HG02588 (cell line): ENCODE data around the gene SPDYE2.
"Not testable (repeated sequence)": the region's sequence is repeated elsewhere in the genome, so short reads cannot be mapped to it uniquely, and the experiment has no call there.

Experiments
- ATAC-seq: cut with Tn5 transposase; IDR thresholded peaks from one replicate; pipeline ENCODE4 v1.9.1; 2021; ENCODE audit warnings: mild to moderate bottlenecking, moderate library complexity; ENCODE audit not compliant: unreplicated experiment

Gene SPDYE2

GRCh38 chr7:102535062-102535615 lies 15.9 kb upstream of the SPDYE2 start:
- ATAC-seq = not testable (repeated sequence)

GRCh38 chr7:102540604-102541003 lies 10.4 kb upstream of the SPDYE2 start:
- ATAC-seq = not testable (repeated sequence)

- not testable (repeated sequence) for ATAC-seq
Observed at GRCh38 chr7:102542083-102542482, 8.9 kb upstream of the SPDYE2 start.

- ATAC-seq = not testable (repeated sequence)
Observed at GRCh38 chr7:102542771-102543170, 8.3 kb upstream of the SPDYE2 start.

- not testable (repeated sequence) for ATAC-seq
Observed at GRCh38 chr7:102543596-102543995, 7.4 kb upstream of the SPDYE2 start, which contains the start of gene UPK3BL2. Gene UPK3BL2, minus strand, starts transcription at chr7:102543696. Its CDS starts 60 bp downstream, at chr7:102543636.

GRCh38 chr7:102544372-102544771 lies 6.7 kb upstream of the SPDYE2 start:
- ATAC-seq = not testable (repeated sequence)

GRCh38 chr7:102545288-102545687 lies 5.7 kb upstream of the SPDYE2 start:
- not testable (repeated sequence) for ATAC-seq

- ATAC-seq = peak; percentile 75
Observed at GRCh38 chr7:102546353-102546752, 4.7 kb upstream of the SPDYE2 start.

- not testable (repeated sequence) for ATAC-seq
Observed at GRCh38 chr7:102568620-102569019, 17.6 kb downstream of the SPDYE2 start.

GRCh38 chr7:102572261-102573239 lies 21.5 kb downstream of the SPDYE2 start, which contains the start of gene POLR2J3:
Gene POLR2J3, minus strand, starts transcription at chr7:102572583. Its CDS starts 62 bp downstream, at chr7:102572521.
- ATAC-seq = peak; percentile 96

- ATAC-seq = not testable (repeated sequence)
Observed at GRCh38 chr7:102574607-102575006, 23.6 kb downstream of the SPDYE2 start.

- ATAC-seq = not testable (repeated sequence)
Observed at GRCh38 chr7:102576363-102576762, 25.3 kb downstream of the SPDYE2 start.

GRCh38 chr7:102577315-102578240 lies 26.6 kb downstream of the SPDYE2 start:
- not testable (repeated sequence) for ATAC-seq

- not testable (repeated sequence) for ATAC-seq
Observed at GRCh38 chr7:102578486-102578885, 27.5 kb downstream of the SPDYE2 start.

- not testable (repeated sequence) for ATAC-seq
Observed at GRCh38 chr7:102581722-102582121, 30.7 kb downstream of the SPDYE2 start.

GRCh38 chr7:102583495-102583894 lies 32.5 kb downstream of the SPDYE2 start:
- not testable (repeated sequence) for ATAC-seq

GRCh38 chr7:102589857-102590256 lies 38.8 kb downstream of the SPDYE2 start:
- peak; percentile 38 for ATAC-seq

GRCh38 chr7:102592477-102593019 lies 41.5 kb downstream of the SPDYE2 start:
- peak; percentile 44 for ATAC-seq

- peak; percentile 62 for ATAC-seq
Observed at GRCh38 chr7:102593637-102594334, 42.8 kb downstream of the SPDYE2 start.

- not testable (repeated sequence) for ATAC-seq
Observed at GRCh38 chr7:102596036-102596435, 45.0 kb downstream of the SPDYE2 start.
